Activated naive CD4-positive, alpha-beta T cell treated with anti-CD3 and anti-CD28 coated beads, Interleukin-2, amount 50 U/mL, for 72 hours (primary cell): ENCODE results near the gene BMERB1. TPM values are rescaled to one million over a fixed set of nuclear protein-coding genes. Genes with fewer than 3 reads are reported as not detected.
A peak's percentile ranks its signal among the peaks of the same experiment; 100 is the strongest.

Source experiments
- ATAC-seq, 2 donors: fragments of 150-1000 bp; cut with Tn5 transposase; 2 replicates each; pipeline ENCODE4 v1.10.0; 2021; ENCODE audit warnings: mild to moderate bottlenecking in 2 of 2, moderate library complexity in 2 of 2
- DNase-seq, 2 donors: peaks; one replicate each; pipeline ENCODE4 v3.0.0; 2021 to 2022; ENCODE audit warnings: low spot score in 2 of 2
- H3K27ac Mint-ChIP-seq, 2 donors: one replicate each; pipeline ENCODE4 v1.8.0; 2022; ENCODE audit warnings: mild to moderate bottlenecking in 2 of 2, mixed read lengths in 2 of 2
- H3K36me3 Mint-ChIP-seq, 2 donors: one replicate each; pipeline ENCODE4 v1.8.0; 2022; ENCODE audit warnings: mixed read lengths in 2 of 2
- H3K9me3 Mint-ChIP-seq, 2 donors: one replicate each; pipeline ENCODE4 v1.8.0; 2022; ENCODE audit warnings: mixed read lengths in 2 of 2
- total RNA-seq, 2 donors: library from RNA; stranded (reverse); gene quantifications; one replicate each; pipeline ENCODE4 v1.2.3, GENCODE V29; 2022

BMERB1 gene
- total RNA-seq, 2 donors from 2014 or later, result 5.8 to 20.2 TPM

DNA sequence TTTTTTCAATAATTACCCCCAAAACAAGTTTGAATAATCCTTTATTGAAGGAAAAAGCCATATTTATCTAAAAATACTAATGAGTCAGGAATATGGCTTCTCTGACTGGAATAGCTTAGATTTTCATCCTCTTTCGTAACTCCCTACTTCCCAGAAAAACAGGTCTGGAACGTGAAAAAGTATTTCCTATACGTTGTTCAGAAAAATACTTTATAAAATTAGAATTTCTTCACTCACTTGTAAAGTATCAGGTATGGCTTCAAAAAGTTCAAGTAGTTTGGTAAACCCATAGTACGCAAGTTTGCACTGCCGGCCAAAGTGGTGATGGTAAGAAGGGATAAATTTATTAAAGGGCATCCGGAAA lies 174.9 kb downstream of the BMERB1 start:
- ATAC-seq, result no peak
- H3K27ac Mint-ChIP-seq, result no peak overlapping the region
- no peak for DNase-seq
- H3K36me3 Mint-ChIP-seq, result peaks cover 6 to 14% of the 10 kb centered on the region in 2 donors
- H3K9me3 Mint-ChIP-seq, result no peaks in the 10 kb centered on the region

DNA sequence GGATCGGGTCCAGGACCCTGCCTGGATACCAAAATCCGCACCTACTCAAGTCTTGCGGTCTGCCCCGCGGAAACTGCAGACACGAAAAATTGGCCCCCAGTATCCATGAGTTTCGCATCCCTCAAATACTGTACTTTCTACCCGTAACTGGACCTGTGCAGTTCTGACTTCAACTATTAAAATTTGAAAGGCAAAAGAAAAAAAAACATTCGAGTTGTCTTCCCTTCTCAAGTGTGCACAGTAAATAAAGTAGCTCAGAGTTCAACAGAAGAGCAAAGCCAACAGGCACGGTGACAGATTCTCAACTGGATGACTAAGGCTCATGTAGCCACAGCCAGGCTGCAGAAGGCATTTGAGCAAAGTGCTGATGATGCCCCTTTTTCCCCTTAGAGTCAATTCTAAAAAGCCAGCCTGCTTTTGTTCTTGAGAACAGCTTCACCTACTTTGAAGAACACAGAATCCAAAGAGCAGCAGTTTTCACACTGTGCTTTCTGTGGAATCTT lies 176.0 kb downstream of the BMERB1 start:
- peak overlapping the region in 1 of 2 donors; percentile 59 for H3K27ac Mint-ChIP-seq

DNA sequence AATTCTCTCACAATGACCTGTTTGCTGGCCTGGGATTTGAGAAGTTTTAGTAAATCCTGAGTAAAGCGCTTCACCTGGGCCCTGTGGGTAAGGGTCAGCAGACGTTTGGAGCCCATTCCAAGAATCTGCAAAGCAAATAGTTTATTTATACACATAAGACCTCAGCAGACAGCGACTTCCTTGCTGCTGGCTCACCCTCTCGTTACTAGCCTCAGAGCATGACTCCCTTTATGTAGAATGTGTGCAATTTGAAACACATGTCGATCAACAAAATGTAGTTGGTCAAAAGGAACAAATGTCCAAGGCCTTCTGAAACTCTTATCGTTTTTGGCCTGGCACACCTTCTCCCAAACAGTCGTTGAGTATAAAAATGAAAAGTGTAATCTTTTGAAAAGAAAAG lies 177.2 kb downstream of the BMERB1 start:
- DNase-seq, result no peak

More for the DNA sequence above, 176.0 kb downstream of the BMERB1 start:
- ATAC-seq, result peak; percentile 68 to 79
- Mint-ChIP-seq H3K36me3 (peaks cover 5 to 14% of the 10 kb centered on the region in 2 donors), H3K9me3 (no peaks in the 10 kb centered on the region)
- no peak for DNase-seq

GRCh38 chr16:15613676-15614075 lies 179.3 kb downstream of the BMERB1 start:
- ATAC-seq, result no peak
- Mint-ChIP-seq H3K9me3 (no peaks in the 10 kb centered on the region), H3K27ac (no peak overlapping the region), H3K36me3 (peaks cover 5 to 18% of the 10 kb centered on the region in 2 donors)
- DNase-seq, result no peak

More for the DNA sequence above, 177.2 kb downstream of the BMERB1 start:
- no peaks in the 10 kb centered on the region for H3K9me3 Mint-ChIP-seq
- H3K27ac Mint-ChIP-seq, result peak overlapping the region; percentile 13 to 52
- H3K36me3 Mint-ChIP-seq, result peaks cover 5 to 9% of the 10 kb centered on the region in 2 donors
- ATAC-seq, result no peak

DNA sequence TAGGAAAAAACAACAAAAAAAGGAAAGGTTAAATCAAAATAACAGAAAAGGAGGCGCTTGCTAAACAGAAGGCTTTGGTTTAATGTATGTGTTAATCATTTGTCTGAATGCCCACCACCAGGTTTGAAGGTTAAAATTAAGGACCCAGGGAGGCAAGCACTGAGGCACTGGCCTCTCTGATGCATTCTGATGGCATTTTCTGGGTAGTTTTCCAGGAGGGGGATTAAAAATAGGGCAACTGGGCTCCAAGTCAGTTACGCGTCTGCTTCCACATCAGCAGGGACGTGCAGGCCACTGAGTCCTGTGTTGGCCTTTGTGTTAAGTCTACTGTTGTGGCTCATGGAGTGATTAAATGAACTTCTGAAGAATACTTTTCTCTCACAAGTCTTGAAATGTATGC lies 181.6 kb downstream of the BMERB1 start:
- H3K36me3 Mint-ChIP-seq, result peaks cover 6 to 23% of the 10 kb centered on the region in 2 donors
- H3K9me3 Mint-ChIP-seq, result no peaks in the 10 kb centered on the region
- DNase-seq, result no peak
- H3K27ac Mint-ChIP-seq, result peak overlapping the region in 1 of 2 donors; percentile 44
- no peak for ATAC-seq

- peak overlapping the region in 1 of 2 donors; percentile 23 for H3K27ac Mint-ChIP-seq
- peaks cover 6 to 23% of the 10 kb centered on the region in 2 donors for H3K36me3 Mint-ChIP-seq
Measured at GRCh38 chr16:15616475-15617165, 182.2 kb downstream of the BMERB1 start.

DNA sequence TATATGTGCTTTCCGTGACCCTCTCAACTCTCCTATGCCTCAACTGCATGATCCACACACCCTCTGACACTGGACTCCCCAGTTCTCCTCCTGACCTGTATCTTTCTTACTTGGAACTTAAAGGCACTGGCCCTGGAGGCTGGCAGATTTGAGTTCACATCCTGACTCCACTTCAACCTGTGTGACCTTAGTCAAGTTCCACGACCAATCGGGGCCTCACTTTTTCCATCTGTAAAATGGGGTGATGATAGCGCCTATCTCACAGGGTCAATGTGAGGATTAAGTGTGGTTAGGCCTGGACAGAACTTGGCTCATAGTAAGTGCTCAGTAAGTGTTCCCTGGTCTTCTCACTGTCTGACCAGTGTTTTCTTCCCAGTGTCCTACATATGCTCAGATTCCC lies 183.5 kb downstream of the BMERB1 start:
- DNase-seq (no peak), ATAC-seq (peak in 1 of 2 donors; percentile 22)
- Mint-ChIP-seq H3K36me3 (peaks cover 6 to 16% of the 10 kb centered on the region in 2 donors), H3K27ac (peak overlapping the region; percentile 41 to 90), H3K9me3 (no peaks in the 10 kb centered on the region)

More at GRCh38 chr16:15616475-15617165, 182.2 kb downstream of the BMERB1 start:
- DNase-seq (no peak), ATAC-seq (no peak)
- H3K9me3 Mint-ChIP-seq, result no peaks in the 10 kb centered on the region

DNA sequence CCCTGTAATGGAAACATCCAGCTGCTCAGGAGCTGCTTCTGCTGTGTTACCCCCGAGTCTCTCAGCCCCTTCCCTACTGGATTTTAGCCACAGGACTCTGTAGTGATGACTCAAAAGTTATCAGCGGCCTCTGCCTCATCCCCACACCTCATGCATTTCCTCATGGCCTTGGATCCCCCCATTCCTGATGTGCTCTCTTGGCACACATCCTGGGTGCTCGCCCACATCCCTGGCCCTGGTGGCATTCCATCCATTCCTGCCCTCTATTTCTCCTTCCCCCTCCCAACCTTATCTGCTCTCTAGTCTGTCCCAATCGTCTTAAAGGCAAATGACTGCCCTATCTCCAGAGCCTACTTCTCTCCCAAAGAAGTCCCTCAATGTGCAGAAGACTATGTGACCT lies 184.0 kb downstream of the BMERB1 start:
- Mint-ChIP-seq H3K27ac (peak overlapping the region; percentile 41 to 76), H3K9me3 (no peaks in the 10 kb centered on the region), H3K36me3 (peaks cover 6 to 14% of the 10 kb centered on the region in 2 donors)
- no peak for ATAC-seq
- DNase-seq, result no peak

DNA sequence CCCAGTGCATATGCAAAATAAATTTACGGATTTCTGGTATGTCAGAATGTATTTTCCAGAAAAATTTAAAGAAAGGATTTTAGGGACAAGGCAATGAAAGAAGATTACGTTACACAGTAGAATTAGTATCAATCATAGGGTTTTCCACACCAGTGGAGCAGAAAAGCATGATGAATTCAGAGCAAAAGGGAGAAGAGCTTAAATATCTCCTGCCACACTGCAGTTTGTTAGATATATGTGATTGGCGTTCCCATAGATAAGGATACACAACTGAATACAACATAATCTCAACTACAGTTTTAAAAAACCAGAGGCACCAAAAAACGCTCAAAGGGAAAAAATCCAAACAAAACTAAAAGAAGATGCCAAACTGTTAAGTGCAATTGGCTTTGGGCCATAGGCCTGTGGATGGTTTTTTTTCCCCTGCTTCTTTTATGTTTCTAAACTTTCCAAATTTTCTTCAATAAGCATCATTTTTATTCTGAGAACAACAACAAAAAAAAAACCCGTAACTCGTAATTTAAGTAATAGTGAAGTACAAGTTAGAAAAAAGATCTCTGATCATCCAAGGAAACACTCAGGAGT lies 186.3 kb downstream of the BMERB1 start:
- no peak for DNase-seq
- Mint-ChIP-seq H3K9me3 (no peaks in the 10 kb centered on the region), H3K36me3 (peaks cover 20 to 28% of the 10 kb centered on the region in 2 donors), H3K27ac (no peak overlapping the region)
- ATAC-seq, result no peak

DNA sequence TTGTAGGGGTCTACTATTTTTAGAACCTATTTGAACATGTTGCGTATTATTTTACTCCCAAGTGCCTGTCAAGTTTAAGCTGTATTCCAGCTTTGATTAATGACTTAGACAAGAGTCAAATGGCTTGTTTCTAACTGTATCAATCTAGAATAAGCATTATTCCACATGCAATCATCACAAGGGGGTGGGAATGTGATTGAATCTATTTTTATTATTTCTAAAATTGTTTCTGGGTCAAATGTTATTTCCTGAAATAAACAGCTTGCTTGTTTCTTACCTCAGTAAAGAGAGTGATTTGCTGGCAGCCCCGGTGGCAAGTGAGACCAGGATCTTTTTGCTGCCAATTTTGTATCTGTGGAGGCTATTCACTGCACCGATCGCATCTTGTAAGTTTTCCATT lies 187.1 kb downstream of the BMERB1 start:
- DNase-seq (no peak), ATAC-seq (no peak)
- no peak overlapping the region for H3K27ac Mint-ChIP-seq
- no peaks in the 10 kb centered on the region for H3K9me3 Mint-ChIP-seq
- peaks cover 22 to 29% of the 10 kb centered on the region in 2 donors for H3K36me3 Mint-ChIP-seq

DNA sequence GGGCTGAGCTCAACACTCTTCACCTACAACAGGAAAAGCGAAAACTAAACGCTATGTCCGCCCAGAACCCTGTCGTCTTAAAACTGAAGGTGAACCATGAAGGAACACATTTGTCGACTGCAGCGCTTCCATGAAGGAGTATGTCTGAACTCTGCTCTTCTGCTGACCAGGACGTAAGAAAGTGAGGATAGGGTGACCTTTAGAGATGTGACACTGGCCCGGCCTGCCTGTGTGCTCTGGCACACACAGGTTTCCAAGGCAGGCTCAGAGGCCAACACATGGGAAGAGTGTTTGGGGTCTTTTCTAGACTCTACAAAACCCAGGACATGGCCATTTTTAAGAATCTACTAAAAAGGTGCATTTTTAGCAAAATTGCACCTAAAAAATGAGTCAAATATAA lies 187.5 kb downstream of the BMERB1 start:
- peak overlapping the region in 1 of 2 donors; percentile 31 for H3K27ac Mint-ChIP-seq
- H3K9me3 Mint-ChIP-seq, result no peaks in the 10 kb centered on the region
- ATAC-seq (no peak), DNase-seq (no peak)
- H3K36me3 Mint-ChIP-seq, result peaks cover 22 to 29% of the 10 kb centered on the region in 2 donors

GRCh38 chr16:15631730-15632409 lies 197.5 kb downstream of the BMERB1 start:
- no peak for ATAC-seq
- H3K27ac Mint-ChIP-seq, result peak overlapping the region in 1 of 2 donors; percentile 19
- H3K9me3 Mint-ChIP-seq, result no peaks in the 10 kb centered on the region
- no peak for DNase-seq
- H3K36me3 Mint-ChIP-seq, result peaks cover 23 to 50% of the 10 kb centered on the region in 2 donors

DNA sequence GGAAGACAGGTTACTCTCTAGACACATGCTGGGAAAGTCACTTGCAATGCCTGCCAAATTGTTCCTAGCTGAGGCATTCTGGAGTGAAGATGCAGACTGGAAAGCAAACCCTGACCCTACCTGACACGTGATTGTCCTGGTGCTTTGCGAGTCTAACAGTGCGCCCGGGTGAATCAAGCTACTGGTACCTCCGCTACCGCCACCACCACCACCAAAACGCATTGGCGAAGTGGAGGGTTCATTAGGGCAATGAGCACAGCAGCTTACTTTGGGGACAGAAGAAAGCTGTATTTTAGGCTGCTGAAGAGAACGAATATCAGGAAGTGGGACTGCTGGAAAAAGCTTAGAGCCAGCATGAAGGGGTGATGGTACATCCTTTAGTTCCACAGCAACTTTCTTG lies 201.5 kb downstream of the BMERB1 start:
- H3K36me3 Mint-ChIP-seq, result peaks cover 43 to 60% of the 10 kb centered on the region in 2 donors
- DNase-seq (no peak), ATAC-seq (no peak)
- H3K27ac Mint-ChIP-seq, result peak overlapping the region; percentile 69 to 75
- H3K9me3 Mint-ChIP-seq, result peaks cover 0 to 3% of the 10 kb centered on the region in 2 donors

GRCh38 chr16:15636392-15636873 lies 202.0 kb downstream of the BMERB1 start:
- DNase-seq, result no peak
- Mint-ChIP-seq H3K9me3 (peaks cover 0 to 3% of the 10 kb centered on the region in 2 donors), H3K36me3 (peaks cover 43 to 60% of the 10 kb centered on the region in 2 donors), H3K27ac (peak overlapping the region; percentile 69 to 75)
- ATAC-seq, result peak; percentile 8 to 47
